SH-SY5Y (cell line): ENCODE measurements around the gene GJB2.

Experiments
- GATA2 ChIP-seq: IDR thresholded peaks from 2 replicates; pipeline ENCODE4 v1.6.1; 2011; ENCODE audit warnings: mild to moderate bottlenecking, low read depth, low read length
- GATA3 ChIP-seq: IDR thresholded peaks from 2 replicates; pipeline ENCODE4 v1.6.1; 2011; ENCODE audit warnings: low read depth, mild to moderate bottlenecking, low read length, moderate library complexity

- TF ChIP-seq GATA2 (no peak), GATA3 (no peak)
These were observed 35.5 kb downstream of the GJB2 start for GRCh38 chr13:20157151-20157796.
